Activated naive CD4-positive, alpha-beta T cell treated with Interleukin-2 at 50 U/mL for 16 hours (primary cell): ENCODE results near the gene STX1A.
A peak's percentile ranks its signal among the peaks of the same experiment; 100 is the strongest.

Experiments
- DNase-seq: peaks from one replicate; pipeline ENCODE4 v3.0.0-alpha.2; 2020

The STX1A gene

DNA sequence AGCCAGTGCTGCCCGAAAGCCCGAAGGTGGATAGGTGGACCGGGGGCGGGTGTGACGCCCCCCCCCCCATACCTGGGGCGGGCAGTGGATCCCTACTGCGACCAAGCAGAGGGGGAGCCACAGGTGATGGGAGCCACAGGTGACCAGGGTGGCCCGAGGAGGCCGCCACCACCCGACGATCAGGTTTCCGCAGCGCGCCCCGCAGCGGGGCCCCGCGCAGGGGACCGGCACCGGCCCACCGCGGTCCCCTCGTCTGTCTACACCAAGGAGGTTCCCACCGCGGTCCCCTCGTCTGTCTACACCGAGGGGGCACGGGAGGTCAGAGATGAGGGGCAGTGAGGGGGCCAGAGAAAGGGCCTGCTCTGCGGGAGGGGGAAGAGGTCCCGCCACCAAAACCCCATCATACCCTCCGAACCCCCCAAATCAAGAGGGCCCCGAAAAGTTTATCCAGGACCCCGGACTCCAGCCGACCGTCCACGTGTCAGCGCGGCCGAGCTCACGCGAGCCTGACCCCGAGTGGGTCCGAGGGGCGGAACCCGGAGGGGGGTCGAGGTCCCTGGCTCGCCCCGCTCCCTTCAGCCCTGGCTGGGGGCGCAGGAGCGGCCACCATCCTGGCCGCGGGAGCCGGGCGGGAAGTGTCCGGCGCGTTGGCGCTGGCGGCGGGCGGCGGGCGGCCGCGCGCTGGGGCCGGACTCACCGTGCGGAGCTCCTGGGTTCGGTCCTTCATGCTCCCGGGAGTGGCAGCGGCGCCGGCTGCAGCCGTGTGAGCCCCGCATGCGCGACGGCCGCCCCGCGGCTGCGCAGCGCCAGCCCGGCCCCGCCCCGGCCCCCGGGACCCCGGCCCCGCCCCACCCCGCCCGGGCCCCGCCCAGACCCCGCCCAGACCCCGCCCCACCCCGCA, at the start of gene STX1A:
TSS of gene STX1A (minus strand) at position 765 of the 901 bp plus-strand sequence. CDS start at position 727, 38 bp downstream.
- DNase-seq, result peak; percentile 76

DNA sequence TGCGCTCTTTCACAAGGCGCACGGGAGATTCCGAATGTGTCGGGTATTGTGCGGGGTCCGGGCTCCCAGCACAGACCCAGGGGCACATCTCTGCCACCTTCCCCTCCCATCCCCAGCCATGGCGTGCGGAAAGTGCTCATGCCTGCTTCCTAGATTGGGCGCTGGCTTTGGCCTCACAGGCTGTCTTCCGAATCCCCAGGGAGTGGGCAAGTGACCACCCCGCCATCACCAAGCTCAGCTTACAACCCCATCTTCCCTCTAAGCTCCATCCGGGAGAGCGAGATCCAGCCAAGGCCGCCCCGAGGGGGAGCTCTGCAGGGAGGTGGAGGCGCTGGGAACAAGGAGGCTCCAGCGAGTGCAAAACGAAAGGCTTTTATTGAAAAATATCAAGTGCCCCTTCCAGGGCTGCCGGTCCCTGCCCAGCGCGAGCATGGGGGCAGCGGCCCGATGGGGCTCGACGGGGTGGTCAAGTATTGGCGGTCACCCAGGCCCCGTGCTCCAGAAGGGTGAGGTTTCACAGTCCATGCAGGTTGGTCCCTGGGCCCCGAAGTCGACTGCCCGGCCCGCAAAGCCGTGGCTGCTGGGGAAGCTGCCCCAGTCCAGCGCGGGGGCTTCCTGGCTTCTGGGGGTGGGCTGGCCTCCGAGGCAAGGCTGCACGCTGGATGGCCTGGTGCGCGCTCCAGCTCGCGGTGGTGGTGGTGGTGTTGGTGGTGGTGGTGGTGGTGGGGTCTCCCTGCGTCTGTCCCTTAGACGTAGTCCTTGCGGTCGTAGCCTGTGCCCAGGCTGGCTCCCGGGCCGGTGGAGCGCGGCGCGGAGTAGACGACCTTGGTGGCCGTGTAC, 49.4 kb upstream of the STX1A start:
- no peak for DNase-seq

DNA sequence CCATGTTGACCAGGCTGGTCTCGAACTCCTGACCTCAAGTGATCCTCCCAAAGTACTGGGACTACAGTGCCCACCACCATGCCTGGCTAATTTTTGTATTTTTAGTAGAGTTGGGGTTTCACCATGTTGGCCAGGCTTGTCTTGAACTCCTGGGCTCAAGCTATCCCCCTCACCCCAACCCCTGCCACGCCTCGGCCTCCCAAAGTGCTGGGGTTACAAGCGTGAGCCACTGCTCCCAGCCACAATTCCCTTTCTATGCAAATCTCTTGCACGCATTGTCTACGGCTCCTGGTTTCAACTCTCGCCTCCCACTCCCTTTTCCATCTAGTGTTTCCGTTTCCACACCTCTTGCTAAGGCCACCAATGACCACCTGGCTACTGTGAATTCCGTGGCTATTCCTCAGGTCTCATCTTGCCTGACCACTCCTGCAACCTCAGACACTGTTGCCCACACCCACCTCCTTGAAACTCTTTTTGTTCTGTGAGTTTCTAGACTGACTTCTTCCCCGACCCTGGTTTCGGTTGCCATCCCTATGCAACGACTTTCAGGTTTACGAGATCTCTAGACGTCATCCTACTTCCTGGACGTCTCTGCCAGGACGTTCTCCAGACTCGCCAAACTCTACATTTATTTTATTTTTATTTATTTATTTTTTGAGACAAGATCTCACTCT, 47.2 kb upstream of the STX1A start:
- no peak for DNase-seq

DNA sequence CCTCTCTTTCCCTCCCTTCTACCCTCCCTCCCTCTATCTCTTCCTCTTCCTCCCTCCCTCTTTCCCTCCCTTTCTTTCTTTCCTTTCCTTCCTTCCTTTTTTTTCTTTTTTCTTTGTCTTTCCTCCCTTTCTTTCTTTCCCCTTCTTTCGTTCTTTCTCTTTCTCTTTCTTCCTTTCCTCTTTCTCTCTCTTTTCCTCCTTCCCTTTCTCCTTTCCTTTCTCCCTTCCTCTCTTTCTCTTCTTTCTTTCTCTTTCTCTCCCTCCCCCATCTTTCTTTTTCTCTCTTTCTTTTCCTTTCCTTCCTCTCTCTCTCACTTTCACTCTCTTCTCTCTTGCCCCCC, 43.2 kb upstream of the STX1A start:
- no peak for DNase-seq

DNA sequence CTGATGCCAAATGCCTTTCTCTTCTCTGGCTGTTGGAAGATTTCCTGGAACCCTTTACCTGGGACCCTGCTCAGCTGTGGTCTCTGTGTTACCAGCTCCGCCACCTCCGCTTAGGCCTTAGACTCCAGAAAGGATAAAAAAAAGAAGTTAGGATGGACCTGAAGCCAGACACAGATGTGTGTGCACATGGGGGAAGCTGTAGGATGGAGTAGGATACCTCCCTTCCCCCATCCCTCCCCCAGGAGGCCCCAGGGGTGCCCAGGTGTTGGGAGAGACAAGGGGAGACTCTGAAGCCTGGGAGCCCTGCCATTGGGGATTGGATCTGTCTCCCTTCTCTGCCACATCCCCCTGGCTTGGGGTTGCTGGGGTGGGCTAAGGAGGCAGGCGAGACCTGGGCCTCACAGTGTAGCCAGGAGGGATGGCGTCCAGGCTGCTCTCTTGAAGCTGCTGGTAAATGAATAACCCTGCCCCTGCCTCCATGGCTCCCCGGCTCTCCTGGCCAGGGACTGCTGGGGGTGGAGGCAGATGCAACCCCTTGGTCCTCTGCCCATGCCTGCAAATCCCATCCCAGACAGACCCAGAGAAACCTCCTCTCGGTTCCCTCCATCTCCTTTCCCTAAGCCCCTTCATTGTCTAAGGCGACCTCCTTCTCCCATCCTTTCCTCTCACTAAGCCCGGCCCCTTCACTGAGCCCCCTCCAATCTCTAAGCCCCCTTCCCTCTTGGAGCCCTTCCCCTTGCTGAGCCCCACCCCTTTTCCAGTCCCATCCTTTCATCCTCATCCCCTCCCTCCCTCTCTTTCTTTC, 42.6 kb upstream of the STX1A start:
- DNase-seq, result no peak

DNA sequence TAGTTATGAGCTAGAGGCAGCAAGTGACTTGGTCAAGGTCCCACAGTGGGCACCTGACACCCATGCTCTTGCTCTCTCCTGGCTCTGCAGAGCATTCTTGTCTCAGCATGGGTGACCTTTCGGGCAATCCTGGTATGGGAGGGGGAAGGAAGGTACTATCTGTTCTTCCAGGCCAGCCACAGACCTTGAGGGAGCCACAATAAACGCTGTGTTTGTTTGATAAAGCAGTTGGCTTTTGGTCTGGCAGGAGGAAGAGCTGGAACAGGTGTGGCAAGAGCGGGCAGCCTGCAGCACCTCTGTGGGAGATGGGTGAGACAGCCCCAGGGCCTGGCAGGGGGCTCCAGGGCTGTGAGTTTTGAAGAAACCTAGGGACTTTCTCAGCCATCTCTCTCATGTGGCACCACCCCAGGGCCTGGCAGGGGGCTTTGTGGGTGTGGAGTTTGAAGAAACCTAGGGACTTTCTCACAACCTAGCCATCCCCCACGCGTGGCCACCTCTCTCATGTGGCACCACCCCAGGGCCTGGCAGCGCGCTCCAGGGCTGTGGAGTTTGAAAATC, 39.2 kb upstream of the STX1A start:
- no peak for DNase-seq

DNA sequence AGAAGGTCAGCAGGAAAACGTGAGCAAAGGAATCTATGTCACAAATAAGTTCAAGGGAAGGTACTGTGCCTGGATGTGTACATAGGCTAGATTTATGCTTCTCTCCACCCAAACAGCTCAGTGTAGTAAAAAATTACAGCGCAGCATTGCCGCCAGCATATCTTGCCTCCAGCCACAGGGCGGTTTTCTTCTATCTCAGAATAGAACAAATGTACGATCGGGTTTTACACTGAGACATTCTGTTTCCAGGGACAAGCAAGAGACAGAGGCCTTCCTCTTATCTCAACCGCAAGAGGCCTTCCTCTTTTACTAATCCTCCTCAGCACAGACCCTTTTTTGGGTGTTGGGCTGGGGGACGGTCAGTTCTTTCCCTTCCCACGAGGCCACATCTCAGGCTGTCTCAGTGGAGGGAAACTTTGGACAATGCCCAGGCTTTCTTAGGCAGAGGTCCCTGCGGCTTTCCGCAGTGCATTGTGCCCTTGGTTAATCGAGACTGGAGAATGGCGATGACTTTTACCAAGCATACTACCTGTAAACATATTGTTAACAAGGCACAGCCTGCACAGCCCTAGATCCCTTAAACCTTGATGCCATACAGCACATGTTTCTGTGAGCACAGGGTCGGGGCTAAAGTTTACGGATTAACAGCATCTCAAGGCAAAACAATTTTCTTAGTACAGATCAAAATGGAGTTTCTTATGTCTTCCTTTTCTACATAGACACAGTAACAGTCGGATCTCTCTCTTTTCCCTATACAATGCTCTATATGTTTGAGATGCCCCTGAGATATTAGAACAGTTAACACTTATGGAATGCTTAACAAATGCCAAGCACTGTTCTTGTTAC, 30.7 kb upstream of the STX1A start:
- DNase-seq, result no peak

DNA sequence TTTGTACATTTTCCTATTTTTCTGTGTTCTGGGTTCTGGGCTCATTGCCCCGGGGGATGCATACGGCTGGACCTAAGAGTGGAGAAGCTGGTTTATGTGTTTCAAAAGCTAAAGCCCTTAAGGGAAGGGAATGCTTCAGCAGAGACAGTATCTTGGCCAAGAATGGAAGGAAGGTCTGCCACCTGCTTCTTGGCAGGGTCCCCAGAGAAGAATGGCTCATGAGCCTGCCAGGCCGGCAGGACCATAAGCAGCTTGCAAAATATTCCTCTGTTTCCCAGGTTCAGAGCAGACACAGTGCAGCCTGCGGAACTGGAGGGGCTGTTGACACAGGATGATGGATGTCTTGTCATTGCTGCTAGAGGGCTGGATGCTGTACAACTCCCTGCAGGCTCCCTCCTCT, 26.9 kb upstream of the STX1A start:
- no peak for DNase-seq

DNA sequence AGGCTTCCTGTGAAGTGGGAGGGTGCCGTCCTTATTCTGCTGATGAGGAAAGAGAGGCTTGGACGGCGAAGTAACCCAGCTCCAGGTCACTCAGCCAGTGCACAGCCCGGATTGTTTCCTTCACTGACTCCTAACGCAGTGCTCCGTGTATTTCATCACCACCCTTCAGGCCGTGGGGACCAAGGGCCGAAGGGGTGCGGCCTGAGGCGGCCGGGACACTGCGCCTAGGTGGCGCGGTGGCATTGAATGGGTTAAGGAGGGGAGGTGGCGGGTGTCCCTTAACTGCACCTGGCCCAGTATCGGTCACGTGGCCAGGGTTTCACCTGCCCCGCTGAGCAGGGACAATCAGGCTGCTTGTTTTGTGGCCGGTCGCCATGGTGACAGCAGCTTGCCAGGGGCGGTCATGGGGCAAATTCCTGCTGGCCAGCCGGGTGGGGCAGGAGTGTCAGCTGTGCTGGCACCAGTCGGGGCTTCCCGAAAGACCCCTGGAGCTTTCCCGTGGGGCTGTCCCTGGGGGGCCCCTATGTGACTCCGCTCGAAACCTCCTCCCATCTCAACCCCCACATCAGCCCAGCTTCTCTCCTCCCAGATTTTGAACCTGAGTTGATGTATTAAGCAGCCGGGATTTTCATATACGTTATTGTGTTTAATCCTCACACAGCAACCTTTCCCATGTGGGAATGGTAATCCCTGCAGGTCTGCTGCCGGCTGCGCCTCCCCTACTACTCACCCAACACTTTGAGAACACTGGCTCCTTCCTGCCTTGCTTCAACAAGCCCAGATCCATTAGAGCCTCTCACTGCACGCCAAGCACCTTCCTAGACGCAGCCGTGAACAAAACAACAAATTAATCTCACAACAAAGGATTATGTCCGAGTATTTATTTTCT, 23.5 kb upstream of the STX1A start:
- DNase-seq, result no peak

DNA sequence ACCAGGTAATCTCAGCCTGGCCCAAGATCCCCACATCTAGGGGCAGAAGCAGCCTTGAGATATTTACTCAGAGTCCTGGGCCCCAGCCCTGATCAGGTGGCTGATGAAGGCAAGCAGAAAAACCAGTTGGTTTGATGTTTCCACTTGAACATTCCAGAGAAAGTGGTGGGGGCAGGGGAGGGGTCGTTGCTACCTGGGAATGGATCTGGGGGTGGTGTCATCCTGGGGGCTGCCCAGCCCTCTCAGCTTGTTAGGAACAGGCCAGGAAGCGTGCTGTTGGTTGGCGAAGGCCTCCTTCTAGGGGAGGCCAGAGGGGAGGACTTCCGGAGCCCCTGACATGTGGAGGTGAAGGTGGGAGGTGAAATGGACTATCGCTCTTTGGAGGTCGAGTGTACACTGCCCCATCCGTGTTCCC, 22.9 kb upstream of the STX1A start:
- no peak for DNase-seq

DNA sequence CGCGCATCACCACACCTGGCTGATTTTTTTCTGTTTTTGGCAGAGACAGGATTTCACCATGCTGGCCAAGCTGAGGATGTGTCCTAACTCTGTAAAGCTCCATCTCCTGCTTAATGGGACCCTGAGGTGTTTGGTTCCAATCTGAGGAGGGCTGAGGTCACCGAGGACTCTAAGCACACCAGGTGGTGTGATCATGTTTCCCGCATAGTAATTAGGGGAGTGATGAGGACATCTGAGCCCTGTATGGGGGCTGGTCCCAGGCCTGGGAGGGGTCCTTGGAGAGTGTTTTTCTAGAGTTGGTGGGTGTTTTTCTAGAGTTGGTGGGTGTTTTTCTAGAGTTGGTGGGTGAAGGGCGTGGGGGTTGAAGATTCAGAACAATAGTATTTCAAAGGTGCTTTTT, 22.1 kb upstream of the STX1A start:
- DNase-seq, result no peak

DNA sequence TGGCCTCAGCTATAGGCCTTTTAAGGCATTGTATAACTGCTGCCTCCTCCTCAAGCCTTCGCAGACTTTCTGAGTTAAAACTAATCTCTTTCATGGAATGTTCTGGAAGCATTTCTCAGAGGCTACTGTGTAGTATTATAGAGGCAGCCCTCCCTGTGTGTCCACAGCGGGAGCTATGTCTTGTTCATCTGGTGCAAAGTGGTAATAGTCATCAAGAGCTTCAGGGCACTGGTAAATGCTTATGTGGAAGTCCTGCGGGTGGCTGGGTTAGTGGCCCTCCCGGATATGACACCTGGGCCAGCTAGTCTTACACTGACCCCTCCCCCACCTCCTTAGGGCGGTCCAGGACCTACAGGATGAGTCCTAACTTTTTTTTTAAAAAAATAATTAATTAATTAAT, 21.3 kb upstream of the STX1A start:
- no peak for DNase-seq

DNA sequence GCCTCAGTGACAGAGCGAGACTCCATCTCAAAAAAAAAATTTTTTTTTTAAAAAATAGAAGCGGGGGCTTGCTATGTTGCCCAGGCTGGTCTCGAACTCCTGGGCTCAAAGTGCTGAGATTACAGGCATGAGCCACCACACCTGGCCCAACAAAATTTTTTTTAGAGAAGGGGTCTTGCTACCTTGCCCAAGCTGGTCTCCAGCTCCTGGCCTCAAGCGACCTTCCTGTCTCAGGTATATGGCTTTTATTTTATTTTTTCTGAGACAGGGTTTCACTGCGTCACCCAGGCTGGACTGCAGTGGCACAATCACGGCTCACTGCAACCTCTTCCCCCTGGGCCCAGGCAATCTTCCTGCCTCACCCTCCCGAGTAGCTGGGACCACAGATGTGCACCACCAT, 20.7 kb upstream of the STX1A start:
- no peak for DNase-seq

DNA sequence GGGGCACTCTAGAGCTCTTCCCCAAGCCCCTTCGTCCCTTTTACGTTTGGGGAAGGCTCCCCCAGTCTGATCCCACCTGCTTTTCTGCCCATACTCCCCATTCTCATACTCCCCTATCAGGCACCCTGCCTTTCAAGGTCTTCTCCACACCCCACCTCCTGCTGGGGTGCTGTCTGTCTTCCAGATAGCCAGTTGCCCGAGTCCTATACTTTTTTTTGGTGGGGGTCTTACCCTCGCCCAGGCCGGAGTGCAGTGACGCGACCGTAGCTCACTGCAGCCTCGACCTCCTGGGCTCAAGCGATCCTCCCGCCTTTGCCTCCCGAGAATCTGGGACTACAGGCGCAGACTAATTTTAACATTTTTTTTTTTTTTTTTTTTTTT, 19.9 kb upstream of the STX1A start:
- no peak for DNase-seq

DNA sequence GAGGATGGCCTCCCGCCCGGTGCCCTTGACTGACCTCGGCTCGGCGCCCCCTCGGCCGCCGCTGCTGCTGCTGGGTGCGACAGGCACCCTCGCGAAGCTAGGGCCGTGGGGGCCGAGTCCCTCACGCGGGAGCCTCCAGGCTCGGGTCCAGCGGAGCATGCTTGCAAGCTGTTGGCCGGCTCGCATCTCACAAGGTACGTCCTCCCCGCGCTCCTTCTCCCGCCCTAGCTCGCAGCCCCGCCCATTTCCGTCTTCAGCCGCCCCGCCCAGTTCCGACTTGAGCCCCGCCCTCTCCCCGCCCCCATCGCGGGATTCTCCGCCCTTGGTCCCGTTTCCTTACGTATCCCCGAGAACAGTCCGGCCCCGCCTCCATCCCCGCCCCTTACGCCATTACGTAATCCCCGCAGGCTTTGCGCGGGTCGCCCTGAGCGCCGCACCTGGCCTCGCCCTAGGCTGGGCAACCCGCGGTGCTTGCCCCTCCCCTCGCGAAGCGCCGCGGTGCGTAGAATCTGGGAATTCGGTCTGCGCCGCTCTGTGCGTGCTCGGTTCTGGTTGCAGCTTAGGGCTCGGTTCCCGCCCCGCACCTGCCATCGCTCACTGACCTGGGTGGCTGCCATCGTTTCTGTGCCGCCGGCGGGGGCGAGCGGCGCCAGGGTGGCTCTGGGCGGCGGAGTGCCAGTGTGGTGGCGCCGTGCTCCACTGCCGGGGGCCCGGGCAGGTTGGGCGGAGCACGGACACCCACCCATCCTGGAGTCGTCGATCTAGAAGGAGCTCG, 19.3 kb upstream of the STX1A start, which contains the start of gene ABHD11:
TSS of gene ABHD11 (minus strand) at position 191 of the 775 bp plus-strand sequence. CDS start at position 159, 32 bp downstream.
- peak; percentile 99 for DNase-seq

DNA sequence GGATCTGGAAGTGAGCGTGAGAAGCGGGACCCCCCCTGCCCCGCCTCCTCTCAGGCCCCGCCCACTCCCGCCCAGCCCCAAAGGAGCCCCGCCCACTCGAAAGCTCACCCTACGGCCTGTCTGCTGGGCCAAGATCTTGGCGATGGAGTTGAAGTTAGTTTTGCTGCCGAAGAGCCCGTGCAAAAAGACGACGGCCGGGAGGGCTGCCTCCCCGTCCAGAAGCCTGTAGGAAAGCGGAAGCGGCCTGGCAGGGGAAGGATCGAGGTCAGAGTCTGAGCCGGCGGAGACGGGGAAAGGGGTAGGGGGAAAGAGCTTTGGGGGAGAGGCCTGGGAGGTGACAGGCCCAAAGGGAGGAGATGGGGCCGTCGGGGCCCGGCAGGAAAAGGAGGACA, 18.7 kb upstream of the STX1A start:
- DNase-seq, result peak; percentile 57

DNA sequence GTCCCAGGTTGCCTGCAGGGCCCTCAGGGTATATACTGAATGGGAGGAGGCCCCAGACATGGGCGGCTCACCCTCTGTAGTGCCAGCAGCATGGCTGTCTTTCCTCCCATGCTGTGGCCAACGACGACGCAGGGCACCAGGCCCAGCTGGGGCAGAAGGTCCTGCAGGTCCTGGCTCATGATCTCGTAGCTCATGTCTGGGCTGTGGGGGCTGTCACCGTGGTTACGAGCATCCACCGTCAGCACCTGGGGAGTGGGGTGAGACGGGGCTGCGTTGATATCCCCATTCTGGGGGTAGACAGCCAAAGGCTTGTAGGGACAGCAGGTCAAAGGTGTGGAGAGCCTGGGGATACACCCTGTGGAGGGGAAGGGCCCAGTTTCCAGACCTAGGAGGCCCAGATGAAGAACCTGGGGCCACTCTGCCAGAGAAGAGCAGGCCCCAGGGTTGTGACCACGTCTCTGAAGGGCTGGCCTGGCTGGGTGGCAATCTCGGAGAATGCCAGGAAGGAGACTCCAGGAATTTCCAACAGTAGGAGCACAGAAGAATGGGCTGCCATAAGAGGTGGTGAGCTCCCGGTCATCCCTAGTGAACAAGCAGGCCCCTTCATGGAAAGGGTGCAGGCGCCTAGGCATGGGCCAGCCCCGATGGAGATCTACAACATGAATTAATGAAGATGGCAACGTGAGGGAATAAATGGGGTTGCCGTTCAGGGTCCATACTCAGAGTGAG, 18.2 kb upstream of the STX1A start:
- no peak for DNase-seq

DNA sequence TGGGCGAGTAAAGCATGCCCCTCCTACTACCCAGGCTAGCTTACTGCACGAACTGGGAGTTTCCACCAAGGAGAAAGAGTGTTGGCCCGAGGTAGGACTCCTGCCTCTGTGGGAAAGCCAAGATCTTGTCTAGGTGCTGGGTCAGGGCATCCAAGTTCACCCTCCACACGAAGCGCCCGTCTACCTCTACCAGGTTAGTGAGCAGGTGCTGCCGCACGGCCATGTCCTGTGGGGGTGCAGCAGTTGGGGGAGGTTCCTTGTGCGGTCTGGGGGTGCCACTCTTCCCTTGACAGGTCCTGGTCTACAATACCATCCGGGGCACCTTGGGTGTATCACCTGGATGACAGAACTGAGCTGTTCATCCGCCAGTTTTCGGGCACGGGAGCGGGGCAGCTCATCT, 17.4 kb upstream of the STX1A start:
- DNase-seq, result no peak

DNA sequence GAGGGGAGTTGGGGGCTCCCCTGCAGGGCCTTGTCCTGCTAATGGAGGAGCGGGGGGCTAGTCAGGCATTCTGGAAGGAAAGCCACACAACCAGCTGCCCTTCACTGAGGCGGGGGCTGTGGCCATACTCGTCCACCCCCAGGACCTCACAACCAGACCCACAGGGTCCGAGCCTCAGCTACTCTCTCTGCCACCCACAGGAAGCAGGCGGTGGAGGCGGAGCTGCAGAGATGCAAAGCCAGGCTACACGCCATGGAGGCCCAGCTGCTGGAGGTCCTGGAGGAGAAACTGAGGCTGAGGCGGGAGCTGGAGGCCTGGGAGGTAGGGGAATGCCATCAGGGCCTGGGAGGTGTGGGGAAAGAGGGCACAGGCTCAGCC, 16.0 kb upstream of the STX1A start:
- no peak for DNase-seq
